SH-SY5Y (cell line): ENCODE results near the gene PCDHGA1.

Experiments
- GATA2 ChIP-seq: IDR thresholded peaks from 2 replicates; pipeline ENCODE4 v1.6.1; 2011; ENCODE audit warnings: mild to moderate bottlenecking, low read depth, low read length
- GATA3 ChIP-seq: IDR thresholded peaks from 2 replicates; pipeline ENCODE4 v1.6.1; 2011; ENCODE audit warnings: low read depth, mild to moderate bottlenecking, low read length, moderate library complexity

Gene PCDHGA1

DNA sequence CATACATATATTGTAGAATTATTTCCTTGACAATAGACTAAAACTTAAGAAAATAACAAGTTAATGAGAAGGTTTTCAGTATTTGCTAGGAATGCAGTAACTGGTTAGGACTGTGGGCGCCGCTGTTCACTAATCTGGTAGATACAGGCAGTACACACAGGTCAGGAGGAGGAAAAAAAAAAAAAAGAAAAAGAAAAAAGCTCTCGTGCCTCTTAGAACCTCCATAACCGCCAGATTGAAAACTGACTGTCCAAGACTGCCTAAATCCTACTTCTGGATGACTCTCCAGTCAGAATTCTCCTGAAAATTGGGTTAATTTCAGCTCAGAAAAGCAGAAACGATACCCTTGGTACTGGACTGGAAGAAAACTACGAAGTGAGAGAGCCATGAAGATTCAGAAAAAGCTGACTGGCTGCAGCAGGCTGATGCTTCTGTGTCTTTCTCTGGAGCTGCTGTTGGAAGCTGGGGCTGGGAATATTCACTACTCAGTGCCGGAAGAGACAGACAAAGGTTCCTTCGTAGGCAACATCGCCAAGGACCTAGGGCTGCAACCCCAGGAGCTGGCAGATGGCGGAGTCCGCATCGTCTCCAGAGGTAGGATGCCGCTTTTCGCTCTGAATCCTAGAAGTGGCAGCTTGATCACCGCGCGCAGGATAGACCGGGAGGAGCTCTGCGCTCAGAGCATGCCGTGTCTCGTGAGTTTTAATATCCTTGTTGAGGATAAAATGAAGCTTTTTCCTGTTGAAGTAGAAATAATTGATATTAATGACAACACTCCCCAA lies at the start of gene PCDHGA1:
Gene PCDHGA1 (plus strand): TSS at position 216 of the 782 bp plus-strand sequence.
- TF ChIP-seq GATA2 (no peak), GATA3 (no peak)

DNA sequence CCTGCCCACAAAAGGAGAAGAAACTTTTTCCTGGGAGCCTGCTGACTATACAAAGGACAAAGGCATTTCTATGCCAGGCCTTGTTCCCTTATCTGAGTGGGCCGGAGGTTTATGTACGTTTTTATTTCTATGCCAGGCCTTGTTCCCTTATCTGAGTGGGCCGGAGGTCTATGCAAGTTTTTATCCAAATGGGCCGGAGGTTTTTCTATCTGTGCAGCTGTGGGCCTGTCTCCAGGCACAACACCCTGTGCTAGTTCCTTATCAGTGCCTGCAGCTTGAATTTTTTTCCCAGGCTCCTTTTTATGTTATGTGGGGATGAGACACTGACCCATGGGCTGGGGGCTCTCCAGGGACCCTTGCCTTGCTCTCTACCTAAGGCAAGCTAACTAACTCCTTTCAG lies 31.9 kb upstream of the PCDHGA1 start:
- TF ChIP-seq GATA3 (no peak), GATA2 (no peak)

GRCh38 chr5:141303756-141304155 lies 26.6 kb upstream of the PCDHGA1 start, which contains the start of gene SLC25A2:
Gene SLC25A2, minus strand, starts transcription at chr5:141304049. Its CDS starts 184 bp downstream, at chr5:141303865.
- TF ChIP-seq GATA3 (no peak), GATA2 (no peak)

DNA sequence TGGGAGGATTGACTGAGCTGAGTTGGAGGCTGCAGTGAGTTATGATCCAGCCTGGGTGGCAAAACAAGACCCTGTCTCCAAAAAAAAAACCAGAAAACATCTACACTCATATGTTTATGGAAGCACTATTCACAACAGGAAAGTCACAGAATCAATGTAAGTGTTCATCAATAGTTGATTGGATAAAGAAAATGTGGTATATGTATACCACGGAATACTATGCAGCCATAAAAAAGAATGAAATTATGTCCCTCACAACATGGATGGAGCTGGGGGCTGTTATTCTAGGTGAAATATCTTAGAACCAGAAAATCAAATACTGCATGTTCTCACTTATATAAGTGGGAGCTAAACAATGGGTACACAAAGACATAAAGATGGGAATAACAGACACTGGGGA lies 23.7 kb upstream of the PCDHGA1 start:
- TF ChIP-seq GATA3 (no peak), GATA2 (no peak)

DNA sequence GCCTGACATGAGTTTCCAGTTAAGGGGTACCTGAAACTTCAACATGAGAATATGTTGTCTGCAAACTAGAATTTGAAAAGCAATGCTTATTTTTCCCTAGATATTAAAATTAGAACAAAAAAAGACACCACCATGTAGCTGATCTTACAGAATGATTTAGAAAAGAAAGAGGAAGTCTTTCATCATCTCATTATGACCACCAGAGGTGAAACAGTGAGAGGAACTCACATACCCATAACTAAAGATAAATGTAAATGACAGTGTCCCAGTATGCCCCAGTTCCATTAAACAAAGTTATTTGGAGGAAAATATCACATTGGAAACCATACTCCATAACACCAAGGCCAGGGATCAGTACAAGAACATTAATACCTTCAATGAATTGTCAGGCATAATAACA lies 16.6 kb upstream of the PCDHGA1 start:
- TF ChIP-seq GATA3 (no peak), GATA2 (no peak)

DNA sequence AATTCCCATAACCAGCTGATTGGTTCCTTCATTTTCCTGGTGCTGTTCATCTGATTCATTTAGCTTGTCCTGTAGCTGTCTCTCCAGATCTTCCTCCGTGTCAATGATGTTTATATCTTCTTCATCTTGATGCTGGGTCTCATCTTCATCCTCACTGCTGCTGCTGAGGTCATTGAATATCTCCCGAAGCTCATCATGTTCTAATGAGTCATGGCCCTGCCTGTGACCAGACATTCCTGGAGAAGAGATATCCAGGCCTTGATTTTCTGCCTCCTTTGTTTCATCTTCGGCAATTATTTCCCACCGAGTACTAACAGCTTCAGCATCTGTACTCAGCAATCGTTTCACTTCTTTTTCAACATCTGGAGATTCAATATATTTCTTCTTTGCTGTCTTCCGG lies 11.1 kb upstream of the PCDHGA1 start:
- no peak for TF ChIP-seq GATA2
- no peak for TF ChIP-seq GATA3

DNA sequence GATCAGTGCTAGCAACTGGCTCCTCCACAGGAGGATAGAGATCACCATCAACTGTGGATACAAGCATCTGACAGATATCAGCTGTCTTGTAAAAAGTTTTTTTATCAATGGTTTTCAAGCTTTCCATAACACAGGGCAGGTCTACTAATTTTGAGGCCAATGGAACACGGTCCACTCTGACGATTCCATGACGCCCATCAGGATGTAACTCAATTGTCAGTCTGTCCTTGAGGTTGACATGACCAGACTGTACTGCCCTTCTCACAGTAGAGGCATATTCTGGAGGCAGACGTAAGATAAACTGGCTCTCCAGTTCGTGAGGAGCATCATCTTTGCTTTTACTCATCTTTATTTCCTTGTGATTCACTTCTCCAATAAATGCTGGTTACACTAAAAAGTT lies 10.6 kb upstream of the PCDHGA1 start:
- no peak for TF ChIP-seq GATA2
- TF ChIP-seq GATA3, result no peak

- TF ChIP-seq GATA3 (no peak), GATA2 (no peak)
Observed at GRCh38 chr5:141320225-141321169, 9.8 kb upstream of the PCDHGA1 start, which contains the start of gene TAF7. Gene TAF7, minus strand, starts transcription at chr5:141320784. Its CDS starts 740 bp downstream, at chr5:141320044.

DNA sequence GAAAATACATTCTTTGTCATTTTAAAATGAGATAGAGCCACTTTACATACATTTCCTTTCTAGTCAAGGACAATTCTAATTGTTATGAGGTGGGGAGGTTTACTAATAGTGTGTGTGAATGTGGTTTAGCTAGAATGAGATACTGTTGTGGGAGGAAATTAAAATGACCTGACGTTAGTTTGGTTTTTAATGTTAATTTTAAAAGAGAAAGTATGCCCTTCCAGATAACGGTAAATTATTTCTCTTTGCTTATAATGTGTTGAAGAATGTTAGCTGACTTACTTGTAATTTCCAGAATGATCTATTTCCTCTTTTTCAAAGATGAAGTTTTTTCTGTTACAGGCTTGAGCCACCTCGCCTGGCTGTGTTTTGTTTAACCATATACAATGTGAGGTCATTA lies 8.1 kb upstream of the PCDHGA1 start:
- TF ChIP-seq GATA2, result no peak
- no peak for TF ChIP-seq GATA3

DNA sequence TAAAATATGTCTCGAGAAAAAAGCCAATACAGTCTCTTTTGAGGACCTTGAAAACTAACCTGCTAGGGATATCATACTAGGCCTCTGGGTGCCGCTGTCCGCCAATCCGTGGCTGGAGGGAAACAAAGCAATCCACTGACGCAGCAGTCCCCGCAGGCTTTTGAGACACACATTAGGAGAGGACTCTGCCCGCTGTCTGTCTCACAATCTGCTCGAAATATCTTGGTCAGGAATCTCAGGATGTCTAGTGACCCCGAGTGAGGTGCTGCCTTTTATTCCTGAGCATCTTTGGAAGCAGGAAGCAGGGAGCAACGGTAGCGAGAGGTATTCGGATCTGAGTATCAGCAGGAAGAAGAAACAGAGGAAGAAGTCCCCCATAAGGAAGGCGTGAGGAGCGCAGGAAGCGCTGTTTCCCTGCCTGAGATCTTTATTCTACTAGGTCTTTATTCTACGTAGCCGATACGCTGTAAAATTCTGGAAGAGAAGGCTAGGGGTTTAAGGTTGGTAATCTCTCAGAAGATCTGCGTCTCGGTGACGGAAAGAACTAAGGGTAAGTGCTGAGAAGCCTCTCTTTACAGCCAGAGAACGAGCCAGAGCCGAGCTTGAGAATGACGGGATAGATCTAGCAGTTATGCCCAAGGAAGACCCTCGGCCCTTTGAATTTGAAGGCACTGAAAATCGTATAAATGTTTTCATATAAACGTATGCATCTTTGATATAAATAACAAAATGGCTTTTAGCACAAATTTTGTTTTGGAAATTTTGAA lies 4.0 kb upstream of the PCDHGA1 start:
- TF ChIP-seq GATA2, result no peak
- no peak for TF ChIP-seq GATA3

- TF ChIP-seq GATA3 (no peak), GATA2 (no peak)
Observed at GRCh38 chr5:141328231-141328630, 2.1 kb upstream of the PCDHGA1 start.

GRCh38 chr5:141338538-141339306 lies 8.4 kb downstream of the PCDHGA1 start, which contains the start of gene PCDHGA2:
Gene PCDHGA2, plus strand, starts transcription at chr5:141338760.
- TF ChIP-seq GATA3 (no peak), GATA2 (no peak)

DNA sequence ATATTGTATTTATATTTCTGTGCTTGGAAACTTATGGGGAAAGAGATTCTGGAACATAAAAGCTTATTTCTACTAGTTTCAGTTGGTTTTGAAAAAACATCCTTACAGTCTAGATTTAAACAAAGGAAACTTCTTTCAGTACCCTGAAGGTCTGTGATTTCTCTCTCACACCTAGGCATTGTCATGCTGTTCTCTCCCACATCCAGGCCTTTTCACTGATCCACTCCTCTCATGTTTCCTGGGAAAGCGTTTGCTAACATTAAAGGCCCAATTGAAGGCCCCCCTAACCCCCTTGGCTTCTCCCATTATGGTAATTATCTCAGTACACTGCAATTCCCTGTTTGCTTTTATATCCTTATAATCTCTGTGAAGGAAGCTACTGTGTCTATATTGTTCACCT lies 12.5 kb downstream of the PCDHGA1 start:
- TF ChIP-seq GATA2 (no peak), GATA3 (no peak)
